Caco-2 (cell line): ENCODE data around the gene KDELR3. TPM values are rescaled to one million over a fixed set of nuclear protein-coding genes. Genes with fewer than 3 reads are reported as not detected.

Experiments
- BruUV-seq: library from RNA; stranded (reverse); fragments of 400-500 nt; replicated peaks from 2 replicates; lab custom pipeline; 2021; lab: Mats Ljungman, UMichigan
- CTCF ChIA-PET: fragments of 300-600 bp; sonication (Branson Sonifier 250); formaldehyde crosslinking; loops from one replicate; lab custom pipeline; 2022; ENCODE audit warnings: antibody characterized with exemption; lab: Charles Lee
- POLR2A ChIA-PET: fragments of 300-600 bp; sonication (Branson Sonifier 250); formaldehyde crosslinking; loops from one replicate; lab custom pipeline; 2022; ENCODE audit warnings: antibody characterized with exemption; lab: Charles Lee
- DNase-seq, 2 experiments: peaks; one replicate each; pipeline versions ENCODE4 v3.0.0 to v3.0.0-alpha.2; 2020 to 2022
- H3K27me3 ChIP-seq: replicated peaks from 2 replicates; pipeline ENCODE4 v1.6.0; 2011; ENCODE audit warnings: low read length; ENCODE audit not compliant: control insufficient read depth, insufficient read depth
- H3K36me3 ChIP-seq: 2 replicates; pipeline ENCODE4 v1.5.1; 2011; ENCODE audit warnings: low read length; ENCODE audit not compliant: control insufficient read depth, insufficient read depth
- H3K4me1 ChIP-seq: fragments of 250-450 bp; sonication (Bioruptor Pico); 2 replicates; pipeline ENCODE4 v1.5.1; 2020; ENCODE audit warnings: mild to moderate bottlenecking
- H3K4me3 ChIP-seq: 2 replicates; pipeline ENCODE4 v1.5.1; 2011; ENCODE audit warnings: low read depth, mild to moderate bottlenecking, control low read depth, low read length
- H3K9me3 ChIP-seq: fragments of 250-450 bp; sonication (Bioruptor Pico); 2 replicates; pipeline ENCODE4 v1.5.1; 2020; ENCODE audit warnings: mild to moderate bottlenecking, moderate library complexity
- H3K27ac Mint-ChIP-seq: one replicate; pipeline ENCODE4 v1.8.0; 2022; ENCODE audit warnings: mixed read lengths; ENCODE audit not compliant: unreplicated experiment
- H3K27me3 Mint-ChIP-seq: one replicate; pipeline ENCODE4 v1.8.0; 2022; ENCODE audit warnings: mixed read lengths; ENCODE audit not compliant: insufficient read depth, unreplicated experiment
- H3K36me3 Mint-ChIP-seq: one replicate; pipeline ENCODE4 v1.8.0; 2022; ENCODE audit warnings: mild to moderate bottlenecking, mixed read lengths; ENCODE audit not compliant: insufficient read depth, unreplicated experiment
- H3K4me1 Mint-ChIP-seq: one replicate; pipeline ENCODE4 v1.8.0; 2022; ENCODE audit warnings: low read depth, mixed read lengths; ENCODE audit not compliant: unreplicated experiment
- H3K4me3 Mint-ChIP-seq: one replicate; pipeline ENCODE4 v1.8.0; 2022; ENCODE audit warnings: mild to moderate bottlenecking, moderate library complexity, mixed read lengths; ENCODE audit not compliant: unreplicated experiment
- H3K9me3 Mint-ChIP-seq: one replicate; pipeline ENCODE4 v1.8.0; 2022; ENCODE audit warnings: mixed read lengths; ENCODE audit not compliant: unreplicated experiment
- intact Hi-C: fragments of 100-400 bp; cut with micrococcal nuclease; formaldehyde crosslinking; loops from one replicate; pipeline ENCODE4 v1.10.0; 2022; ENCODE audit not compliant: unreplicated experiment
- total RNA-seq: library from RNA; stranded (reverse); gene quantifications from 2 replicates; pipeline ENCODE4 v1.2.3, GENCODE V29; 2022
- TF ChIP-seq, protein P1 (sequence below), 2 experiments: fragments of 200-600 bp in 1 of 2; IDR thresholded peaks; 1 replicate in 1 of 2; 2 replicates in 1 of 2; pipeline versions ENCODE4 v1.5.1 to v1.8.0; 2011 to 2022; ENCODE audit warnings: antibody characterized with exemption in 1 of 2, control low read depth in 1 of 2, inconsistent platforms in 1 of 2, low read depth in 1 of 2, low read length in 1 of 2, mild to moderate bottlenecking in 1 of 2, moderate library complexity in 1 of 2; ENCODE audit not compliant: insufficient read depth in 1 of 2, severe bottlenecking in 1 of 2, unreplicated experiment in 1 of 2

KDELR3 gene
- total RNA-seq, 1 experiment from 2014 or later, result 13.4 TPM

DNA sequence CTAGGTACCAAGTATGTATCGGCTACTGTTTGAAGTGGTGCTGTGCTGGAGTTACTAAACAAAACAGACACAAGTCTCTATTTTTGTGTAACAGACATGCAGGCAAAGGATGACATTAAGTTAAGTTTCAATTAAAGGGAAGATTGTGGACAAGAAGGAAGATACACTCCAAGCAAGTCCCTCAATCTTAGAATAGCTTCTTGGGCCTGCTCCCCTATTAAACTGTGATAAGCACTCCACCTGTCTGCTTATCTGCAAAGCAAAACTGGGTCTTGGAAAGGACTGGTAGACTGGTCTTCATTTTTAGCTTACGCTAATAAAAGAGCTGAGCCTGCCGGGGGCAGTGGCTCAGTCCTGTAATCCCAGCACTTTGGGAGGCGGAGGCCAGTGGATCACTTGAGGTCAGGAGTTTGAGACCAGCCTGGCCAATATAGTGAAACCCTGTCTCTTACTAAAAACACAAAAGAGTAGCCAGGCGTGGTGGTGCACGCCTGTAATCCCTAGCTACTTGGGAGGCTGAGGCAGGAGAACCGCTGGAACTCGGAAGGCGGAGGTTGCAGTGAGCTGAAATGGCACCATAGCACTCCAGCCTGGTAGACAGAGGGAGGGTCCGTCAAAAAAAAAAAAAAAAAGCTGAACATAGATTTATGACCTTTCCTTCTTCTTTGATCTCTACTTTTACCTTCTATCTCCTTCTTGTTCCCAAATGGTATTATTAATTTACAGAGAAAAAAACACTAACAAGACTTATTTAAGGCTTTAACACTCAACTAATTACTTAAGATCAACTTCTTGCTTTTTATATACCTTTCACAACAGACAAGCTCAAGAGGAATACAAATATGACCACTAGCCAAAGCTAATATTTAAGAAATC is 34.1 kb downstream of the KDELR3 start:
- no peak overlapping the region for H3K27ac Mint-ChIP-seq
- intact Hi-C loops, result no loop called here
- H3K4me1 Mint-ChIP-seq, result peaks cover 12% of the 10 kb centered on the region
- BruUV-seq, result no TSS peak
- no peak overlapping the region for H3K4me3 ChIP-seq
- CTCF ChIA-PET, result interaction anchor here (0.7 kb wide), 1 partner anchor 38 kb away, joined by 4 read pairs; no protein-coding TSS in a partner anchor
- H3K36me3 ChIP-seq, result 0 out of 2 replicates have a peak, but pooled peaks cover 1% of the 10 kb centered on the region
- DNase-seq, result no peak
- no peaks in the 10 kb centered on the region for H3K27me3 ChIP-seq
- POLR2A ChIA-PET, result no interaction called here
- H3K9me3 Mint-ChIP-seq, result no peaks in the 10 kb centered on the region
- H3K36me3 Mint-ChIP-seq, result peaks cover 96% of the 10 kb centered on the region
- H3K9me3 ChIP-seq, result no peaks in the 10 kb centered on the region
- H3K4me3 Mint-ChIP-seq, result peak overlapping the region; percentile 28
- peaks cover 24% of the 10 kb centered on the region for H3K4me1 ChIP-seq
- no peaks in the 10 kb centered on the region for H3K27me3 Mint-ChIP-seq
- TF ChIP-seq, protein P1, sequence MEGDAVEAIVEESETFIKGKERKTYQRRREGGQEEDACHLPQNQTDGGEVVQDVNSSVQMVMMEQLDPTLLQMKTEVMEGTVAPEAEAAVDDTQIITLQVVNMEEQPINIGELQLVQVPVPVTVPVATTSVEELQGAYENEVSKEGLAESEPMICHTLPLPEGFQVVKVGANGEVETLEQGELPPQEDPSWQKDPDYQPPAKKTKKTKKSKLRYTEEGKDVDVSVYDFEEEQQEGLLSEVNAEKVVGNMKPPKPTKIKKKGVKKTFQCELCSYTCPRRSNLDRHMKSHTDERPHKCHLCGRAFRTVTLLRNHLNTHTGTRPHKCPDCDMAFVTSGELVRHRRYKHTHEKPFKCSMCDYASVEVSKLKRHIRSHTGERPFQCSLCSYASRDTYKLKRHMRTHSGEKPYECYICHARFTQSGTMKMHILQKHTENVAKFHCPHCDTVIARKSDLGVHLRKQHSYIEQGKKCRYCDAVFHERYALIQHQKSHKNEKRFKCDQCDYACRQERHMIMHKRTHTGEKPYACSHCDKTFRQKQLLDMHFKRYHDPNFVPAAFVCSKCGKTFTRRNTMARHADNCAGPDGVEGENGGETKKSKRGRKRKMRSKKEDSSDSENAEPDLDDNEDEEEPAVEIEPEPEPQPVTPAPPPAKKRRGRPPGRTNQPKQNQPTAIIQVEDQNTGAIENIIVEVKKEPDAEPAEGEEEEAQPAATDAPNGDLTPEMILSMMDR (IDR thresholded peaks at IDR 0.05; ENCODE audit: insufficient read depth in 1 of 2, low read depth in 1 of 2, low read length in 1 of 2, severe bottlenecking in 1 of 2, unreplicated experiment in 1 of 2), result no peak

DNA sequence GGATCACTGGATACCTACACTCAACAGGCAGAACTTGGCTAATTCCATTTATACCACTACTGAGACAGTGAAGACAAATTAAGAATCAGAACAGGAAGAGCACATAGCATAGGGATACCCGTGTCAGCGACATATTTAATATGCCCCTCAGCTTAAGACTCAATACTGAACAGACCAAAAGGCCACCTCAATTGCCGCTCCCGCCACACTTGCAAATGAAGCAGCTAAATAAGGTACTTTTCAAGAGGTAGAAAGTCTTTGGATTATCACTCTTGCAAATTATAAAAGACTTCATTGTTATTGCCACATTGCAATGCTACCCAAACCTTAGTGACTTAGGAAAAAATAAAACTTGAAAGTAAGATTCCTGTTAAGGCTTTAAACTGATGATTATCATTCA is 35.1 kb downstream of the KDELR3 start:
- CTCF ChIA-PET, result interaction anchor here (0.7 kb wide), 1 partner anchor 37 kb away, joined by 4 read pairs; no protein-coding TSS in a partner anchor
- no TSS peak for BruUV-seq
- DNase-seq, result no peak
- H3K9me3 Mint-ChIP-seq, result peaks cover 3% of the 10 kb centered on the region
- peaks cover 14% of the 10 kb centered on the region for H3K4me1 Mint-ChIP-seq
- H3K27me3 ChIP-seq, result no peaks in the 10 kb centered on the region
- peaks cover 86% of the 10 kb centered on the region for H3K36me3 Mint-ChIP-seq
- no peak overlapping the region for H3K27ac Mint-ChIP-seq
- POLR2A ChIA-PET, result no interaction called here
- H3K9me3 ChIP-seq, result no peaks in the 10 kb centered on the region
- intact Hi-C loops, result no loop called here
- 0 out of 2 replicates have a peak, but pooled peaks cover 1% of the 10 kb centered on the region for H3K36me3 ChIP-seq
- H3K4me3 Mint-ChIP-seq, result peak overlapping the region; percentile 28
- H3K4me1 ChIP-seq, result peaks cover 28% of the 10 kb centered on the region
- TF ChIP-seq, protein P1 (IDR thresholded peaks at IDR 0.05; ENCODE audit: insufficient read depth in 1 of 2, low read depth in 1 of 2, low read length in 1 of 2, severe bottlenecking in 1 of 2, unreplicated experiment in 1 of 2), result no peak
- H3K27me3 Mint-ChIP-seq, result no peaks in the 10 kb centered on the region
- H3K4me3 ChIP-seq, result no peak overlapping the region

GRCh38 chr22:38504731-38505540 is 37.0 kb downstream of the KDELR3 start:
- H3K4me1 ChIP-seq, result peaks cover 28% of the 10 kb centered on the region
- ChIA-PET CTCF (no interaction called here), POLR2A (no interaction called here)
- peaks cover 21% of the 10 kb centered on the region for H3K4me1 Mint-ChIP-seq
- H3K36me3 ChIP-seq, result no peaks in the 10 kb centered on the region
- peak overlapping the region; percentile 47 for H3K27ac Mint-ChIP-seq
- H3K9me3 Mint-ChIP-seq, result peaks cover 9% of the 10 kb centered on the region
- no peaks in the 10 kb centered on the region for H3K9me3 ChIP-seq
- peak overlapping the region; percentile 97 for H3K4me3 Mint-ChIP-seq
- TF ChIP-seq, protein P1 (IDR thresholded peaks at IDR 0.05; ENCODE audit: insufficient read depth in 1 of 2, low read depth in 1 of 2, low read length in 1 of 2, severe bottlenecking in 1 of 2, unreplicated experiment in 1 of 2), result no peak
- BruUV-seq, result no TSS peak
- H3K36me3 Mint-ChIP-seq, result peaks cover 67% of the 10 kb centered on the region
- H3K4me3 ChIP-seq, result peak overlapping the region; percentile 98
- DNase-seq, result peak in 1 of 2 experiments; percentile 24
- intact Hi-C loops, result no loop called here
- H3K27me3 ChIP-seq, result no peaks in the 10 kb centered on the region
- no peaks in the 10 kb centered on the region for H3K27me3 Mint-ChIP-seq
